ENCODE data around the gene ABCC1. TPM values are rescaled to one million over a fixed set of nuclear protein-coding genes. Genes with fewer than 3 reads are reported as not detected.

Gene ABCC1
- total and polyA plus RNA-seq, 2 of the 8 experiments (the other 6 are each of a cell fraction or from before 2014, with no cell fraction given), result 42.6 to 66.8 TPM

DNA sequence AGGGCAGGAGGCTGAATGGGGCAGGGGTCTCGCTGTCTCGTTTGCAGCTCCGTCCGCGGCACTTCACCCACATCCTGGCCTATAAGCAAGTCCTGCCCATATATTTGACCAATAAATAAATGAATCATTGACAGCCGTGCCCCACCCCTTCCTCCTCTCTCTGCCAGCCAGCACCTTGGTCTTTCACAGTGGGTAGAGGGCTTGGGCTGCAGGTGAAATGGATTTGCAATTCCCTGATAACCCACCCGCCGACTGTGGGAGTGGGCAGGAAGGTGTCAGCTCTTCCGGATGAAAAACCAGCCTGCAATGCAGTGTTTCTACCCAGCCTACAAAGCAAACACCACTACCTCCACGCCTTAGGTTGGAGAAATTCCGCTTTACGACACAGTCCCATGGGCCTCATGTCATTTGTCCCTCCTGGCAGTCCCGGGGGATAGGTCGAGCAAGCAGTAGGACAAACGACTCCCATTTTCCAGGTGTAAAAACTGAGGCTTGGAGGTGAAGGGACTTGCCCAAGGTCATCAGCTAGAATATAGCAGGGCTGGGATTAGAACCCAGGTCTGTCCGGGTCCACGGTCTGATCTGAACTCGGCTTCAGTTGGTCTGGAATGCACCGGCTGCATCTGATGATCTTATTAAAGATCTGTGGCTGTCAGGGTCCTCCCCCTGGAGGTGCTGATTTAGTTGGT, 79.0 kb downstream of the ABCC1 start (continued):
- TF ChIP-seq EP300 (IDR thresholded peaks at IDR 0.05; ENCODE audit: borderline replicate concordance in 1 of 2, low read depth in 2 of 2, low read length in 2 of 2) (no peak), KDM1A (IDR thresholded peaks at IDR 0.05; ENCODE audit: borderline replicate concordance, low read length) (no peak)
